OCI-LY1 (cell line): ENCODE data around the gene CEACAM19.

Experiments used
- H2AFZ ChIP-seq: fragments of 200-600 bp; sonication (generic), shearing (Covaris generic); 2 replicates; pipeline ENCODE4 v1.6.0; 2014; ENCODE audit warnings: antibody characterized with exemption, mild to moderate bottlenecking, low read length
- H3F3A ChIP-seq: fragments of 200-600 bp; sonication (generic), shearing (Covaris generic); 2 replicates; pipeline ENCODE4 v1.6.0; 2014; ENCODE audit warnings: mild to moderate bottlenecking, antibody characterized with exemption, low read length, moderate library complexity; ENCODE audit not compliant: insufficient read depth
- H3K27ac ChIP-seq: fragments of 200-600 bp; sonication (generic); 2 replicates; pipeline ENCODE4 v1.5.1; 2014; ENCODE audit warnings: low read length, mixed run types, mild to moderate bottlenecking, low read depth; ENCODE audit not compliant: poor library complexity, severe bottlenecking
- H3K27me3 ChIP-seq: fragments of 200-600 bp; sonication (generic); 2 replicates; pipeline ENCODE4 v1.6.0; 2014; ENCODE audit warnings: antibody characterized with exemption, mild to moderate bottlenecking, low read length, moderate library complexity; ENCODE audit not compliant: insufficient read depth
- H3K36me3 ChIP-seq: fragments of 200-600 bp; sonication (generic); 2 replicates; pipeline ENCODE4 v1.6.1; 2014; ENCODE audit warnings: mild to moderate bottlenecking, antibody characterized with exemption, low read length, moderate library complexity, mixed read lengths; ENCODE audit not compliant: insufficient read depth
- H3K4me1 ChIP-seq: fragments of 200-600 bp; sonication (generic); 2 replicates; pipeline ENCODE4 v1.5.1; 2014; ENCODE audit warnings: mild to moderate bottlenecking, low read length, moderate library complexity; ENCODE audit not compliant: insufficient read depth, severe bottlenecking
- H3K4me2 ChIP-seq: fragments of 200-600 bp; sonication (generic), shearing (Covaris generic); 2 replicates; pipeline ENCODE4 v1.6.1; 2014; ENCODE audit warnings: low read length
- H3K4me3 ChIP-seq: fragments of 200-600 bp; sonication (generic); 2 replicates; pipeline ENCODE4 v1.5.1; 2014; ENCODE audit warnings: low read length, low read depth, mild to moderate bottlenecking, mixed read lengths; ENCODE audit not compliant: poor library complexity, severe bottlenecking
- H3K79me2 ChIP-seq: fragments of 200-600 bp; shearing (Covaris generic); 2 replicates; pipeline ENCODE4 v1.6.1; 2016; ENCODE audit warnings: mixed run types, low read length, mixed read lengths; ENCODE audit not compliant: insufficient read depth
- H3K9ac ChIP-seq: fragments of 200-600 bp; sonication (generic), shearing (Covaris generic); 2 replicates; pipeline ENCODE4 v1.6.1; 2014; ENCODE audit warnings: mild to moderate bottlenecking, low read length, mixed read lengths
- H3K9me2 ChIP-seq: fragments of 200-600 bp; sonication (generic), shearing (Covaris generic); 2 replicates; pipeline ENCODE4 v1.6.1; 2014; ENCODE audit warnings: low read depth, mild to moderate bottlenecking, low read length, mixed read lengths
- H3K9me3 ChIP-seq: fragments of 200-600 bp; shearing (Covaris generic); 2 replicates; pipeline ENCODE4 v1.6.1; 2014; ENCODE audit warnings: low read length, mixed read lengths
- H4K20me1 ChIP-seq: fragments of 200-600 bp; sonication (generic), shearing (Covaris generic); 2 replicates; pipeline ENCODE4 v1.6.0; 2016; ENCODE audit warnings: mild to moderate bottlenecking, low read length; ENCODE audit not compliant: insufficient read depth
- CTCF ChIP-seq: fragments of 200-600 bp; sonication (generic), shearing (Covaris generic); IDR thresholded peaks from 2 replicates; pipeline ENCODE4 v1.5.1; 2017; ENCODE audit warnings: mild to moderate bottlenecking, antibody characterized with exemption, low read length, moderate library complexity, mixed read lengths
- EZH2 ChIP-seq: fragments of 200-600 bp; sonication (generic), shearing (Covaris generic); IDR thresholded peaks from 2 replicates; pipeline ENCODE4 v1.8.0; 2017; ENCODE audit warnings: borderline replicate concordance, mixed run types, mild to moderate bottlenecking, antibody characterized with exemption, low read length, moderate library complexity, mixed read lengths

Gene CEACAM19

GRCh38 chr19:44661205-44661604 lies 10.1 kb upstream of the CEACAM19 start:
- Histone ChIP-seq H3K9ac (no peak overlapping the region), H3K36me3 (no peaks in the 10 kb centered on the region), H3K79me2 (no peaks in the 10 kb centered on the region), H3K4me2 (no peak overlapping the region), H3K9me2 (no peaks in the 10 kb centered on the region), H3K9me3 (no peaks in the 10 kb centered on the region), H3K27ac (no peak overlapping the region), H2AFZ (no peak overlapping the region), H3F3A (no peaks in the 10 kb centered on the region), H3K4me1 (no peaks in the 10 kb centered on the region), H4K20me1 (no peaks in the 10 kb centered on the region), H3K4me3 (no peak overlapping the region), H3K27me3 (peaks cover 5% of the 10 kb centered on the region; the same call in 1 of the 2 replicates)
- TF ChIP-seq EZH2 (no peak), CTCF (no peak)

GRCh38 chr19:44661904-44662303 lies 9.4 kb upstream of the CEACAM19 start:
- H3K79me2 ChIP-seq: no peaks in the 10 kb centered on the region
- no peaks in the 10 kb centered on the region for H4K20me1 ChIP-seq
- no peak overlapping the region for H3K27ac ChIP-seq
- H3K9ac ChIP-seq: no peak overlapping the region
- peaks cover 5% of the 10 kb centered on the region; the same call in 1 of the 2 replicates for H3K27me3 ChIP-seq
- no peak overlapping the region for H3K4me3 ChIP-seq
- H3K9me3 ChIP-seq: no peaks in the 10 kb centered on the region
- no peaks in the 10 kb centered on the region for H3K4me1 ChIP-seq
- TF ChIP-seq CTCF (no peak), EZH2 (no peak)
- no peaks in the 10 kb centered on the region for H3K9me2 ChIP-seq
- no peak overlapping the region for H2AFZ ChIP-seq
- H3K36me3 ChIP-seq: no peaks in the 10 kb centered on the region
- no peak overlapping the region for H3K4me2 ChIP-seq
- no peaks in the 10 kb centered on the region for H3F3A ChIP-seq

GRCh38 chr19:44662691-44663385 lies 8.4 kb upstream of the CEACAM19 start:
- Histone ChIP-seq H3K4me2 (no peak overlapping the region), H3K36me3 (no peaks in the 10 kb centered on the region), H3K27ac (no peak overlapping the region), H3K4me3 (no peak overlapping the region), H3F3A (no peaks in the 10 kb centered on the region), H3K79me2 (no peaks in the 10 kb centered on the region), H3K9ac (no peak overlapping the region), H3K27me3 (peaks cover 2% of the 10 kb centered on the region; the same call in 1 of the 2 replicates), H2AFZ (no peak overlapping the region), H3K4me1 (no peaks in the 10 kb centered on the region), H3K9me3 (no peaks in the 10 kb centered on the region), H3K9me2 (no peaks in the 10 kb centered on the region), H4K20me1 (no peaks in the 10 kb centered on the region)
- TF ChIP-seq EZH2 (no peak), CTCF (no peak)
